NOMO-1 treated with DMSO at 0.1 percent for 48 hours (cell line): Measurements from ENCODE around the gene DACH2.

Experiments used
- DNase-seq: peaks from one replicate; lab custom pipeline; 2025; ENCODE audit not compliant: unreplicated experiment; lab: John Stamatoyannopoulos, UW

Gene DACH2

DNA sequence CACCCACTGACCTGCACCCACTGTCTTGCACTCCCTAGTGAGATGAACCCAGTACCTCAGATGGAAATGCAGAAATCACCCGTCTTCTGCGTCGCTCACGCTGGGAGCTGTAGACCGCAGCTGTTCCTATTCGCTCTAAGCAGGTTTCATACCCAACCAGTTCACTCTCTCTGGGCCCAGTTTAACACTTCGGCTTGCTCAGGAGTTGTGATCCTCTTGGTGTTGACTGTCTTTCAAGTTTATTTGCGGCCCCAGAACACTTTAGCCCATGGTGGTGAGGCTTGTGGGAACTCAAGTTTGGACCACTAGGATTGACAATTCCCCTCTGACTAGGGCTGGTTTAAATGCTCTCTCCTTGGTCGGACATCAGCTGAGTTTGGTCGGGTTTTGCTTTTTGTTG, 147.0 kb downstream of the DACH2 start:
- DNase-seq, result no peak

DNA sequence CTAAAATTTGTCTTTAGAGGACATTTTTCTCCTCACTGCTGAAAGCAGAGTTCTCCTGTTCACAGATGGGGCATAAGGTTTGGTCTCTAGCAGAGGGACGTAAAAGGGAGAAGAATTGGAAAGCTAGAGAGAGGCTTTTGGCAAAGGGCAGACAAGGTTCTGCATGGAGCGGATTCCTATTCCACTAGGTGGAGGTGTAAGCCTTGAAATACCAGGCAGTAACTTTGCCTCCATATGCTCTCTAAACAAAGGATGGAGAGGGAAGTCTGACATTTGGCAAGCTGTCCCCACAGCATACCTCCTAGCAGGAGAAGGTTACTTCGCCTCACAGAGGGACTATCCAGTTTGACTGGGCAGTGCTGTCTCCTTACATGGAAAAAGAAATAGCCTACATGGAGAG, 174.7 kb downstream of the DACH2 start:
- no peak for DNase-seq

DNA sequence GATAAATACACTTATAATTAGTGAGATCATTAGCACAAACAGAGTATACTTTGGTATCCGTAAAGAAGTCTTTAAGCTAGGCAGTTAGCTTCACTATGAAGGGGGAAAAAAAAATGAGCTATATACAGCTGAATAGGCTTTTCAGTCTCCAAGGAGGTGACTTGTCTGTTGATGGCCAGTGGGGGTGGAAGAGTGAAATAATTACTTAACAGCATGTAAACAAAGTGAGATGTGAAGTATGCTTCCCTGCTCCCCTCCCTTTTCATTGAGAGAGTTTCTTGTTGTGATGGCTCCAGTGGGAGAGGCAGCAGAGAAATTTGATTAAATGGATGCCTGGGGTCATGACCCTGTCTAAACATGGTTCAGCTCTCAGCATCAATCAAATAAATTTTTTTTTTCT, 180.9 kb downstream of the DACH2 start:
- no peak for DNase-seq

DNA sequence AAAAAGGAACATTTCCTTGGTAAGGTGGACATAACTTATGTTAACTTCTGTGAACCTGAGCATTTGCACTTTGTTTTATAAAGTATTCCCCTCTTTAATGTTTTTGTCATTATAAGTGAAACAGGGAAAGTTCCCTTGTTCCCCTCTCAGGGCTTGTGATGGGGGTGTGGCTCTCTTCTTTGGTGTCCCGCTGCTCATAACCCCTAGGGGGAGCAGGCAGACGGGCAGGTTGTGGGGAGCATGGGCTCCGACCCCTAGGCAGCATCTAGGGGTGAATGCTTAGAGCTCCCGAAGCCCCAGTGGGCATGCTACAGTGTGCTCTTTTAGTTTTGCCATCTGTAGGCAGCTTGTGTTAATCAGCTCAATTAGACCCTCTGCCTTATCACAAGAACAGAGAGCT, 200.4 kb downstream of the DACH2 start:
- DNase-seq, result no peak

DNA sequence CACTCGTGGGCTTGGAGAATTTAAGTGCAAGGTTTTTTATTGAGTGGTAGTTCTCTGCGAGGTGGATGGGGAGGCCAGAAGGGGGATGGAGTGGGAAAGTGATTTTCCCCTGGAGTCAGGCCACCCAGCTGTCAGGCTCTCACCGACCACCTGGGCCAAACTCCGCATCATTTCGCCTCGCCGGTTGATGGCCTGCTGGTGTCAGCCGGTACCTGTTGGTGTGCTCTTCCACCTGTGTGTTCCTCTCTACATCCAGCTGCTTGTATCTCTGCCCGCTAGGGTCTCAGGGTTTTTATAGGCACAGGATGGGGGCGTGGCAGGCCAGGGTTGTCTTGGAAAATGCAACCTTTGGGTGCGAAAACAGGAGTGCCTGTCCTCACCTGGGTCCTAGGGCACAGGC, 200.9 kb downstream of the DACH2 start:
- DNase-seq, result no peak

DNA sequence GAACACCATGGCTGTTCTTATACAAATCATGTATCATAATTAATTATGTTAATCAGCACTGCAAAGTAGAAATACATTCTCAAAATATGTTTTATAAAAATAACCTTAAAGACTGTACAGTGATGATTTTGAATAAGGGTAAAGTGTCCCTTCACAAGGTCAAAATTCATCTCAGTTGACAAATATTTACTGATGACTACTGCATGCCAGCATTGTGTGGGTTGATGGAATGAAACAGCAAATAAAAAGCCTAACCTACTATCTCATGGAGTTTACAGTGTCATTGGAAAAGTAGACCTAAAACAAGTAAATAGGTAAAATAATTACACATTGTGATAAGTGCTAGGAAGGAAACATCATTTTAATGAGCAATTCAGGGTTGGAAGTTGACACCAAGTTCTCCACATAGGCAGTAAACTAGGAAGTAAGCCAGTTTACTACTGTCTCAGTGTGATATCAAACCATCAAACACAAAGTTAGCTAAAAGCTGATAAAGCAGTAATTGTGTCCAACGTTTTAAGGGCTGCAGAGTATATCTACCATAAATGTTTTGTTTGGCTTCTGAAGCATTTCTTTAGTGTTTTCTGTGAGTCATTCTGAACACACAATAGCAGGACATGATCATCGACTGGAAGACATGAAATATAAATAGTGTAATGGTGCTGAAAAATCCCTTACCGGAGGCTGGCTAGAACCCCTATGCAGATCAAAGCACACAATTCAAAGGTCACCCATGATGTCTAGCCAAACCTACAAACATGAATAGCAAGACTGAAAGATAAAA, 221.8 kb downstream of the DACH2 start:
- DNase-seq, result no peak

DNA sequence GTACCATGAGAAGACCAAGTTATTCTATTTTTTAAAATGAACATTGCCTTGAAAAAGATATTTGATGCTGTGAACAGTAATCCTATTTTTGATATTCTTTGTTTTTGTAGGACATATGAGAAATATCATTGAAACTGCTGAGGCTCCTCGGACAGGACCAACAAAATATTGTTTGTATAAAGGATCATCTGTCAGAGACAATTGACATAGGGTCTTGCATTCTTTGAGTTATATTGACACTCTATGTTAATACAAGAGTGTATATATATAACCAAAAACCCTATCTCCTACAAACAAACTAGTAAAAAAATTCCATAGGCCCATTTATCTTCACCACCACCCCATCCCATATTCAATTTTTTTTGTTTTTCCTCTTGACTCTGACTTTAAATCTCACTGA, 222.7 kb downstream of the DACH2 start:
- DNase-seq, result no peak

DNA sequence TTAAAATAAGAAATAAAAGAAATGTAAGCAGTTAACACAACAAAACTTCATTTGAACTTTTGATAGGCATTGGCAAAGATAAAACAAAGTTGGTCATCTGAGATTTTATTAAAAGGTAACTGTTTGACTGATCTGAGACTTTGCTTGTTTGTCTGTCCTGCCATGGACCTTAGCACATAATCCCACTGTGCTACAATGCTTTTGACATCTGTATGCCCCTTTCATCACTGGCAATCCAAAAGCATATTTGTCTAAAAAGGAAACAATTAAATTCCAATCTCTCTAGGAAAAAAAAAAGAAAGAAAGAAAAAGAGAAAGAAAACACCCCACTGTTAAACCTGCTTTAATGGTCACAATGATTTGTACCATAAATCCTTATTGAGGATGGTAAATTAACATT, 231.0 kb downstream of the DACH2 start:
- no peak for DNase-seq

DNA sequence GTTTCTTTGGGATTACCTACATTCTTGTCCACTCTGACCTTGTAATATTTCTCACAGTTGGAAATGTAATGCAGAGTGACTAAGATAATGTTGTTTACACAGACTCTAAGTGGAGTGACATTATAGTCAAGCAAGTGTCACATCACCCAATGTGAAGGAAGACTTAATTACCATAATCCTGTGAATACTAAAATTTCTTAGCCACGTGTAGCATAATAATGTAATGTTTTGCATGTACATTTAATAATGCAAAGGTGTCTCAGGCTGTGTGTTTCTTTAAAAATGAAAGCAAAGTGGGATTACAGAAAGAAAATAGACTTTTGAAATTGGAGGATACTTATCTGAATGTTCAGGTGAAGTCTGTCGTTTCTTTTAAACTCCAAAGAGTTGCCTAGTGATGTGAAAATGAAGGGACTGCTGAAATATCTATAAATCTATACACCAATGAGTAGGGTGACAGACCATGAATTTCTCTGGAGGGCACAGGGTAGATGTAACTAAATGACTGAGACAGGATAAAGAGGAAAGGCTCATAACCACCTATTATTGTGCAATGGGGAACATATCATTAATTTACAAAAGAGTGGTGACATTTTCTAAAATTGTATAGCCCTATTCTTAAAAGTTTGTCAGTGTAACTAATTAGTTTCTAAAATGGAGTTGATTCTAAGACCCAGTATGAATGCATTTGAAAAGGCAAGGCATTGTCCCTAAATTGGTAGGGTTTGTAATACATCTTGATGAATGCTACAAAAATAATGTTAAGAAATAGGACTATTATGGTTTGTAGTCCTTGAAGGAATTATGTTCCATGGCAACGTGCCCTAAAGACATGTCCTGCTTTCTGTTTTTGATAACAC, 235.7 kb downstream of the DACH2 start:
- DNase-seq, result no peak

DNA sequence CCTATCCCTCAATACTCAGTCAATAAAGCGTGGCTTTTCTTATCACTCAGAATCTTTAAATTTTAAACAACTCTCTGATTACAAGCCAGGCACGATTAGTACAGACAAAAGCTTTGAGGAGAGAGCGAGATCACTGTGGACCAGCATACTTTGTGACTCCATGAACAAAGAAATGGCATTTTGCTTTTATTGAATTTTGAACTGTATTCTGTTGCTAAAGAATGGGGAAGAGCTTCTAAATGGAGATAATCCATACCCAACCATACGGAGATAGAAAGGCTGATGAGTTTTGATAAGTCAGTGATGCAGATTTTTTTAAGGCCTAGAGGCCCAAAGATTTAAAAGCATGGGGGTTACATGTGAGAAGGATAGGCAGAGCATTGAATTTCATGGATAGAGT, 259.1 kb downstream of the DACH2 start:
- no peak for DNase-seq

DNA sequence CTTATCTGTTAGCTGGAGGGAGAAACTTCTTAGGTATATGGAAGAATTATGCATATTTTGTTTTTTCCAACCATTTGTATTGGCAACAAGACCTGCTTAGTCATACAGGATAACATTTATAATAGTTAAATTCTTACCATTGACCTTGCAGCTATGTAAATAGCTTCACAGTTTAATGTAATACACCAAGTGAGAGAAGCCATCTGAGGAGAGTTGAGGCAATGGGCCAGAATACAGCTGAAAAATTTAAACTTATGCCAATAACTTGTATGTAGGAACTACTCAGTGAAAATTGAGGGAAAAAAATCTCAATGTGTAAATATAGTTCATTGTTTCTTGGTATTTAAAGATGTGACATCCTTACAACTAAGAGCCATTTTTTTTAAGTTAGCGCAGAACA, 273.5 kb downstream of the DACH2 start:
- DNase-seq, result no peak

DNA sequence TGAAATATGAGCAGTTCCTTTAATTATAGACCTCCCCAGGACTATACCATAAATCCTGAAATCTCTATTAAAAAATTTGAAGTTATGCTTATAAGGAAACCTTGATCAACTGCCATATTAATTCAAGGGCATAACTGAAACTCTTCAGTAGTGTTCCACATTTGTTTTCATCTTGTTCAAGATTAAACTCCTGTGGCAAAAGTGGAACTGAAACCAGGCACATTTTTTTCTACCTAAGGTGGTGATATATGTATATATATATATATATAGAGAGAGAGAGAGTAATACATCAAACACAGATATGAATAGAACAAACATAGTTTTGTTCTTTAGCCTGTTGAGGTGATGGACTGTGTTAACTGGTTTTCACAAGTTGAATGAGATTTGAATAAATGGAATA, 287.9 kb downstream of the DACH2 start:
- no peak for DNase-seq

DNA sequence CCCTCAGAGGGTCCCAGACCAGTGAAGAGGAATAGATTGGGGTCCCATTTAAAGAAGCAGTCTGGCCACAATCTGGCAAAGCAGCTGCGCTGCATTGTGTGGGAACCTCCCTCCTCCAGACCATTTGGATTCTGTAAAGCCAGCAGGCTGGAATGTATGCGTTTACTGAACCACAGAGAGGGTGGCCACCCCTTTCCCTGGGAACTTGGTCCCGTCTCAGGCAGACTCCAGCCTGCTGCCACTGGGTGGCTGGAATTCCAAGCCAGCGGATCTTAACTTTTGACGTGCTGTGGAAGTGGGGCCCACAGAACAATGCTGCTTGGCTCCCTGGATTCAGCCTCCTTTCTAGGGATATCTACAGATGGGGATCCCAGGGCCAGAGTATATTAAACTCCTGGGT, 307.2 kb downstream of the DACH2 start:
- DNase-seq, result no peak

DNA sequence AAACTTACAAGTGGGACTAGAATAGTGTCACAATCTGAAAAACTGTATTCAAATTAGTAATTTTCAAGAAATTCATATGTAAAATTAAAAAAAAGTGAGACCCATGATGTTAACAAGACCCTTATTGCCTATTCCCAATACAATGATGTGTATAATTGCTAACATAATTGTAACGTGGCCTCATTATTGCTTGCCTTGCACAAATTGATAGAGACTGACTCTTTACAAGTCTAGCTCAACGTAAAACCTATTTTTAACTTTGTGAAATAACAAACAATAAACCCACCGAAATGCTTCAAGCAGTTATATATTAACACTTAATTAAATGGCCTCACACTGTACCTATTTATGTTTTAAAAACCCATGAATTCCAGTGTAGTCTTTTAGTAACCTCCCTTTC, 312.5 kb downstream of the DACH2 start:
- no peak for DNase-seq

DNA sequence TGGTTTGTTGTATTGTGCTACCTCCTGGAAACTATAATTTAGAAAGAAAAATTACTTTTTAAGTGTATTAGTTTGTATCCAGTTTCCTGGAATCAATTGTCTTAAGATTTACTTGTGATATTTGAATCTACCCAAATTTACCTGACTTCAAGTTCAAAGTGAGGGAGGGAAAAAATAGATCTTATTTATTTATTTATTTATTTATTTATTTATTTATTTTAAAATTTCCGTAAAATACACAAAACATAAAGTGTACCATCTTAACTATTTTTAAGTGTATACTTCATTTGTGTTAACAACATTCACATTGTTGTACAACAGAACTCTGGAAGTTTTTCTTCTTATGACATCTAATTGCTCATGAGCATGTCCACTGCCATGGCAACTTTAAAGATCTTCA, 356.0 kb downstream of the DACH2 start:
- no peak for DNase-seq

DNA sequence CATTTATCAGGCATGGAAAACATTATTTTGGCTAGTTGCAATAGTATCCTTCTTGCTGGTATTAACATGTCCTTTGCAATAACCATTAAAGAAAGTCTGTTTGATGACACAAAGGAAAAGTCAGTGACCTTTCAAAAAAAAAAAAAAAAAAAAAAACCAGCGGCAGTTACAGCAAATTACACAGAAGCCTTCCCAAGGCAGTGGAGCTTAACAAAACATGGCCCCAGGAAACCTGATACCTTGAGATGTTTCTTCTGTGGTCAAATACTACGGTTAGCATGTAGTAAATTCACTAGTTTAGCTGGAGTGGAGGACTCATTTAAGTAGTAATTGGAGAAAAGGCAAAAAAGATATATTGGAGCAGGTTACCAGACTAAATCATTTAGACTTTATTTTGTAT, 359.1 kb downstream of the DACH2 start:
- DNase-seq, result no peak

DNA sequence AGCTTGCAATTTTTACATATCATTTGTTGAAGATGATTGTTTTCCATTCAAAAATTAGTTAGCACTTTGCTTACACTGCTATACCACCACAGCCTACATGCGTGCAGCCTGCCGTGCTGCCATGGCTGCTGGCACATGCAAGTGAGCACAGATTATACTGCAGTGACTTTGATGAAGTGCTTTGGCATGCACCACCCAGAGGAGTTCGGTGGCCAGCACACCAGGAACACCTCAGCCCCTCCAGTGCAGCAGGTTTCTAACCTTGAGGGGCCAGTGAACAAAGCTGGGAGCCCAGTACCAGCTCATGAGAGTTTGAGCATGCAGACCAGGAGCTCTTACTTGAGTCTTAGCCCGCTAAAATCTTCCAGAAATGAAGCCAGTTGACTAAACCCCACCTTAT, 431.5 kb downstream of the DACH2 start:
- no peak for DNase-seq

DNA sequence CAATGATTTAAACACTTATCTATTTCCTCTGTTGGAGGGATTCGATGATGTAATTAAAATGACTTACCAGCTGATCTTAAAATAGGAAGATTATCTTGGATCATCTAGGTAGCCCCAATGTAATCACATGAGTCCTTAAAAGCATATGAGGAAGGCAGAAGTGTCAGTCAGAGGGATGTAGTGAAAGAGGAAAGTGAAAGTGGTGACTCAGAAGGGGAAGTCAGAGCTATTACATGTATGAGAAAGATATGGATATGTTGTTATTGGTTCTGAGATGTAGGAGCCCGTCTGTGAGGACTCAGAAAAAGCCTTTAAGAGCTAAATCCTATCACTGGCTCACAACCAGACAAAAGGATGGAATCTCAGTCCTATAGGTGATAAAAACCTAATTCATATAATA, 456.4 kb downstream of the DACH2 start:
- DNase-seq, result peak; percentile 66

DNA sequence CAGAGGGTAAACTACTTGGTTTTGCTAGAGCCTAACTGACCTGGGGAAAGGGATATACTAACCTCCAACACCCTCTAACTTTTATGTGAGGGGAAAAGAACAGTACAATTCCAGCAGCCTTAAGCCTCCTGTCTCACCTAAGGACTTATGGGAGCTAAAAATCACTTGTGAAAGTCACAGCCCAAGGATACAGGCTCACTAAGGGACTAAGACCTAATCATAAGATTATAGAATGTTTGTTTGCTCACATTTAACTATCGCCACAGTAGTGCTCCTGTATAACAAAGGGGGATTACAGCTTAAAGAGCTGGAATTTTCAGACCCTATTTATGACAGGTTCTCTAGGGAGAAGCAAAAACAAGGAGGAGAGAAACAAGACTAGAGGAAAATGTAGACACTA, 548.7 kb downstream of the DACH2 start:
- DNase-seq, result no peak

DNA sequence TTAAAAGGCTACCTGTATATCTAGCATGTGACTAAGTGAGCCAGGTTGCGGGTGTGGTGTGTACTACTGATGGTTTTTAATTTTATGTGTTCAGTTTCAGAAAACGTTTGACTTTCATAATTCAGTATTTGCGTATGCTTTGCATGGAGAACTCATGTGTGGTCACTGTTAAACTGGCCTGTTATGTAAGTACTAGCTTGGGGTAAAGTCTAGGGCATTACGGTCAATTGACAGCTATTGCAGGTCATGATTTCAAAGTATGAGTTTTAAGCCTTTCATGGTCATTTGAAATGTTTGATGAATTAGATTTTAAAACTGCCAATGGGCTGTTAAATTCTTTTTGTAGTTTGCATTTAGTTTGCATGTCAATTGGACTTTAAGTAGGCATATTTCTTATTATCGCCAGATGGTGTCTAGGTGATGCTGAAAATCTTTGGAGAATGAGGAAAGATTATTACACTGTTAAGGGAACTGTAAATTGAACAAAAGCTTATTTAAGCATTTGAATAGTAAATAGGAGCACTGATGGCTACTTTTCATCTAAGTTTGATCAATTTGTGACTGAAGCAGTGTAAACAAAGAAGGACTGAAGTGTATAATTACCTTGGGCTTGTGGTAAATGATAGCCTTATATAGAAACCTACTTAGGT, 563.4 kb downstream of the DACH2 start:
- no peak for DNase-seq

DNA sequence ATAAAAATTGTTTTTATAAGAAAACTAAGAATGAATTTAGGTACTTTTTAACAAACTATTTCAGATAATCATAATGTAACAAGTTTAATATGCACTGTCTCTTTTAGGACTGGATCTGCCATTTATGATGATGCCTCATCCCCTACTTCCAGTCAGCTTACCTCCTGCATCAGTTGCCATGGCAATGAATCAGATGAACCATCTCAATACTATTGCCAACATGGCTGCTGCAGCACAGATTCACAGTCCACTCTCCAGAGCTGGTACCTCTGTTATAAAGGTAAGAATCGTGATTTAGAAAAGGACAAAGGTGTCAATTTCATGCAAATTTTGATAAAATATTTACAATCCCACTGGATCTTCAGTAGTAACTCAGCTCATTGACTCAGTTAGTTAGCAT, 566.2 kb downstream of the DACH2 start:
- no peak for DNase-seq

DNA sequence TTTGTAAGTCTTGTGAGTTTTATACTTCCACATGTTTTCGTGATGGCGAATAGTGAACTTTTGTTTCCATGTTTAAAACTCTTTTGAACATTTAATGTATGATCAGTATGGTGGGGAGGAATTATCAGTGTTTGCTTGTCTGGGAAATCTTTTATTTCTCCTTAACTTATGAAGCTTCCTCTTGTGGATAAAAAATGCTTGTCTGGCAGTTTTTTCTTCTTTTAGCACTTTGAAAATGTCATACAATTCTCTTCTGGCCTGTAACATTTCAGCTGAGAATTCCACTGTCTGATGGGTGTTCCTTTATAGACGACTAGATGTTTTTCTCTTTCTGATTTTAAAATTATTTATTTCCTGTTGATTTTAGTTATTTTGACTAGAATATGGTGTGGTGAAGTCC, 576.0 kb downstream of the DACH2 start:
- DNase-seq, result no peak
